Activated CD8-positive, alpha-beta T cell treated with anti-CD3 and anti-CD28 coated beads for 36 hours (primary cell): ENCODE data around the gene DYNC1LI1. TPM values are rescaled to one million over a fixed set of nuclear protein-coding genes. Genes with fewer than 3 reads are reported as not detected.

Source experiments
- ATAC-seq: fragments of 200-7000 bp; cut with Tn5 transposase; one replicate; pipeline ENCODE4 v1.10.0; 2021; ENCODE audit warnings: mild to moderate bottlenecking, moderate library complexity
- CTCF ChIA-PET: fragments of 350-600 bp; sonication (Branson Sonifier 250); formaldehyde crosslinking; loops from one replicate; lab custom pipeline; 2021; ENCODE audit warnings: antibody characterized with exemption; lab: Charles Lee
- POLR2A ChIA-PET: fragments of 350-600 bp; sonication (Branson Sonifier 250); formaldehyde crosslinking; loops from one replicate; lab custom pipeline; 2021; ENCODE audit warnings: antibody characterized with exemption; lab: Charles Lee
- DNase-seq: peaks from one replicate; pipeline ENCODE4 v3.0.0-alpha.2; 2020
- H3K27ac Mint-ChIP-seq: one replicate; pipeline ENCODE4 v1.8.0; 2021; ENCODE audit warnings: mild to moderate bottlenecking, mixed read lengths
- H3K27me3 Mint-ChIP-seq: one replicate; pipeline ENCODE4 v1.8.0; 2021; ENCODE audit warnings: mixed read lengths
- H3K36me3 Mint-ChIP-seq: one replicate; pipeline ENCODE4 v1.8.0; 2021; ENCODE audit warnings: low read depth, mixed read lengths
- H3K4me1 Mint-ChIP-seq: one replicate; pipeline ENCODE4 v1.8.0; 2021; ENCODE audit warnings: low read depth, mixed read lengths
- H3K4me3 Mint-ChIP-seq: one replicate; pipeline ENCODE4 v1.8.0; 2021; ENCODE audit warnings: mild to moderate bottlenecking, moderate library complexity, mixed read lengths
- H3K9me3 Mint-ChIP-seq: one replicate; pipeline ENCODE4 v1.8.0; 2021; ENCODE audit warnings: mixed read lengths
- intact Hi-C: fragments of 100-400 bp; cut with micrococcal nuclease; formaldehyde crosslinking; loops from one replicate; pipeline ENCODE4 v1.10.0; 2022
- total RNA-seq, 2 experiments: library from RNA; stranded (reverse); gene quantifications; one replicate each; pipeline ENCODE4 v1.2.3, GENCODE V29; 2021
- TF ChIP-seq, protein P1 (sequence below): fragments of 200-600 bp; IDR thresholded peaks from one replicate; pipeline ENCODE4 v1.8.0; 2022; ENCODE audit warnings: antibody characterized with exemption, mild to moderate bottlenecking

Gene DYNC1LI1
- total RNA-seq, 2 experiments from 2014 or later = 31.0 to 31.8 TPM

DNA sequence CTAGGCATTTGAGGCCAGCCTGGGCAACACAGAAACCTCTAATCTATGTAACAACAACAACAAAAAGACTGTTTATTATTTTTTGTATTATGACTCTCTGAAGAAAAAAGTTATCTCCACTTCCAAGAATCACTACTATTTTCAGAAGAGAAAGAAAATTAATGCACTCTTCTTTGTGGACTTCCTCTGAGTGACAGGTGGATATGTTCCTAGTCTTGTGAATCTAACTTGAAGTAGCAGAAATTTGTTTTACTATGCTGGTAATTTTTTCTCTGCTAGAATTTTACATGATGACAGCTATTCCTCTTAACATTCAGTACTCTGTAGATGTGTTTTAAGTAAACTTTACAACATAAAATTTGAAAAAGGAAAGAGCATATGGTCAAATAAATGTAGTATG is 16.7 kb downstream of the DYNC1LI1 start:
- ChIA-PET POLR2A (no interaction called here), CTCF (no interaction called here)
- H3K4me3 Mint-ChIP-seq = no peak overlapping the region
- intact Hi-C loops = no loop called here
- peaks cover 36% of the 10 kb centered on the region for H3K4me1 Mint-ChIP-seq
- TF ChIP-seq, protein P1, sequence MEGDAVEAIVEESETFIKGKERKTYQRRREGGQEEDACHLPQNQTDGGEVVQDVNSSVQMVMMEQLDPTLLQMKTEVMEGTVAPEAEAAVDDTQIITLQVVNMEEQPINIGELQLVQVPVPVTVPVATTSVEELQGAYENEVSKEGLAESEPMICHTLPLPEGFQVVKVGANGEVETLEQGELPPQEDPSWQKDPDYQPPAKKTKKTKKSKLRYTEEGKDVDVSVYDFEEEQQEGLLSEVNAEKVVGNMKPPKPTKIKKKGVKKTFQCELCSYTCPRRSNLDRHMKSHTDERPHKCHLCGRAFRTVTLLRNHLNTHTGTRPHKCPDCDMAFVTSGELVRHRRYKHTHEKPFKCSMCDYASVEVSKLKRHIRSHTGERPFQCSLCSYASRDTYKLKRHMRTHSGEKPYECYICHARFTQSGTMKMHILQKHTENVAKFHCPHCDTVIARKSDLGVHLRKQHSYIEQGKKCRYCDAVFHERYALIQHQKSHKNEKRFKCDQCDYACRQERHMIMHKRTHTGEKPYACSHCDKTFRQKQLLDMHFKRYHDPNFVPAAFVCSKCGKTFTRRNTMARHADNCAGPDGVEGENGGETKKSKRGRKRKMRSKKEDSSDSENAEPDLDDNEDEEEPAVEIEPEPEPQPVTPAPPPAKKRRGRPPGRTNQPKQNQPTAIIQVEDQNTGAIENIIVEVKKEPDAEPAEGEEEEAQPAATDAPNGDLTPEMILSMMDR = no peak
- H3K27ac Mint-ChIP-seq = no peak overlapping the region
- no peaks in the 10 kb centered on the region for H3K27me3 Mint-ChIP-seq
- no peaks in the 10 kb centered on the region for H3K36me3 Mint-ChIP-seq
- ATAC-seq (no peak), DNase-seq (no peak)
- H3K9me3 Mint-ChIP-seq = no peaks in the 10 kb centered on the region

DNA sequence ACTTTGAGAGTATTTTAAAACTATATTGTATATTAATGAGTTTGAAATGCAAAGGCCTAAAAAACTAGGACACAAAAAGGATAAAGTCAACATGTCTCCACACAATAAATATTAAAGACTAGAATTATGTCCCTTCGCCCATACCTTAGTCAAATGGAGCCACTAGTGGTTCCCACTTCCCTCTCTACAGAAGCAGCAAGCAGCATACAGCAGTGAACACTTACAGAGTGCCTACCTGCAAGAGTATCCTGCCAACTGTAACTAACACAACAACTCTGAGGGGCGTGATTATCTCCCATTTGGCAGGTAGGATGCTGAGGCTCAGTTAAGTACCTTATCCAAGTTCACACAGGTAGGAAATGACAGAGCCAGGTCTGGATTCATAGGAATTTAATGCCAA is 17.2 kb downstream of the DYNC1LI1 start:
- intact Hi-C loops = no loop called here
- ChIA-PET CTCF (no interaction called here), POLR2A (no interaction called here)
- DNase-seq (no peak), ATAC-seq (no peak)
- Mint-ChIP-seq H3K27ac (no peak overlapping the region), H3K27me3 (no peaks in the 10 kb centered on the region), H3K36me3 (no peaks in the 10 kb centered on the region), H3K4me1 (peaks cover 36% of the 10 kb centered on the region), H3K4me3 (no peak overlapping the region), H3K9me3 (no peaks in the 10 kb centered on the region)
- TF ChIP-seq, protein P1 = no peak

DNA sequence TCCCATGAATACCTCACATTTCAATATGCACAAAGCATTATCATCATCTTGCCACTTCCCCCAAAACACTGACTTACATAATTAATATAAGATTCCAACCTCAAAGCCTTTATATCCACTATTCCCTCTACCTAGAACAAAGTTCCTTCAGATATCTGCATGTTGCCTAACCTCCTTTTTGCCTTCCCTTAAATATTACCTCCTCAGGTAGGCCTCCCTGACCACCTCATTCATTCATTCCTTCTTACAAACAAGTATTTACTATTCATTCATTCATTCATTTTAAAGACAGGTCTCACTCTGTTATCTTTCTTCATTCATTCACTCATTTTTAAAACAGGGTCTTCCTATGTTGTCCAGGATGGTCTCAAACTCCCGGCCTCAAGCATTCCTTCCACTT is 18.6 kb downstream of the DYNC1LI1 start:
- Mint-ChIP-seq H3K27me3 (no peaks in the 10 kb centered on the region), H3K4me3 (no peak overlapping the region), H3K36me3 (no peaks in the 10 kb centered on the region), H3K9me3 (no peaks in the 10 kb centered on the region), H3K4me1 (peaks cover 38% of the 10 kb centered on the region), H3K27ac (no peak overlapping the region)
- no peak for DNase-seq
- TF ChIP-seq, protein P1 = no peak
- ChIA-PET POLR2A (interaction anchor here (2.3 kb wide), 1 partner anchor 18 kb away, joined by 9 read pairs; the partner anchor contains the start of gene DYNC1LI1), CTCF (no interaction called here)
- ATAC-seq = no peak
- intact Hi-C loops = no loop called here

DNA sequence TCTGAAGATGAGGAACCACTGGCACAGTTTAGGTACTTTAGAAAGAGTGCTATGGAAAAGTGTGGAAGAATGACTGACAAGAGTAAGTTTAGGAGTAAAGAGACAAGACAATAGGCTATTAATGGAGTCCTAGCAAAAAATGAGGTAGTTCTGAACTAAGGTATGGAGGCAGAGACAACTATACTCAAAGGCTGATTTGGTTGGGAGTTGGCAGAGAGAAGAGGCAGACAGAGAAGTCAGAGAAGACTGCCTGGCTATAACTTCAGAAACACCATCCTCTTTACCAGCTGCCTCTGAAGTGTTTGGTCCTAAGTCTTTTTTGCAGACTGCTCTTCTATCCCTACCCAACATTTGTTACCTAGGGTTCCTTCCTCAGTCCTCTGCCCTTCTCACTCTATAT is 19.2 kb downstream of the DYNC1LI1 start:
- CTCF ChIA-PET = no interaction called here

DNA sequence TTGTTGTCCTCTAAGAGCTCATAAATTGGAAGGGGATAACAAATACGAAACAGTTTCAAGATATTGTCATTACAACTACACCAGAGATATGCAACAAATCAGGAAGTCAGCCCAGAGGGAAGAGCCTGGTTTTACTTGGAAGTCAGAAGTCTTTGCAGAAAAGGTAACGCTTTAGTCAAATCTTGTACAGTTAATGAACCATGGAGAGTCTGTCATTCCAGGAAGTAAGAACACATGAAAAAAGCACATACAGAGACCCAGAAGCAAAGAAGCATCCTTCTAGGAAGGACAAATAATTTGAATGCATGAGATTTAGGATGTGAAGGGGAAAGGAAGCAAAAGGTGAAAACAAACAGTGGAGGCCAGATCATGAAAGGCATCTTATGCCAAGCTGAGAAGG is 19.6 kb downstream of the DYNC1LI1 start:
- POLR2A ChIA-PET = interaction anchor here (2.3 kb wide), 1 partner anchor 19 kb away, joined by 9 read pairs; the partner anchor contains the start of gene DYNC1LI1
- no peaks in the 10 kb centered on the region for H3K36me3 Mint-ChIP-seq
- H3K4me3 Mint-ChIP-seq = no peak overlapping the region
- intact Hi-C loops = no loop called here
- peaks cover 30% of the 10 kb centered on the region for H3K4me1 Mint-ChIP-seq
- TF ChIP-seq, protein P1 = no peak
- CTCF ChIA-PET = no interaction called here
- ATAC-seq (no peak), DNase-seq (no peak)
- no peak overlapping the region for H3K27ac Mint-ChIP-seq
- no peaks in the 10 kb centered on the region for H3K27me3 Mint-ChIP-seq
- no peaks in the 10 kb centered on the region for H3K9me3 Mint-ChIP-seq

More for the DNA sequence above, 19.2 kb downstream of the DYNC1LI1 start:
- no peak overlapping the region for H3K4me3 Mint-ChIP-seq
- no peak overlapping the region for H3K27ac Mint-ChIP-seq
- intact Hi-C loops = no loop called here
- ATAC-seq (no peak), DNase-seq (no peak)
- no peaks in the 10 kb centered on the region for H3K9me3 Mint-ChIP-seq
- POLR2A ChIA-PET = interaction anchor here (2.3 kb wide), 1 partner anchor 18 kb away, joined by 9 read pairs; the partner anchor contains the start of gene DYNC1LI1
- H3K27me3 Mint-ChIP-seq = no peaks in the 10 kb centered on the region
- no peaks in the 10 kb centered on the region for H3K36me3 Mint-ChIP-seq
- H3K4me1 Mint-ChIP-seq = peaks cover 34% of the 10 kb centered on the region
- TF ChIP-seq, protein P1 = no peak
